ENCODE data around the gene TUBA8.

The TUBA8 gene

GRCh38 chr22:18144105-18144504, 33.5 kb downstream of the TUBA8 start:
- no peak for TF ChIP-seq CTCF (IDR thresholded peaks at IDR 0.05)

GRCh38 chr22:18145676-18146388, 35.2 kb downstream of the TUBA8 start:
- no peak for TF ChIP-seq CTCF (IDR thresholded peaks at IDR 0.05)

- no peak for TF ChIP-seq CTCF (IDR thresholded peaks at IDR 0.05)
Observed at GRCh38 chr22:18146389-18146753, 35.8 kb downstream of the TUBA8 start.

- TF ChIP-seq CTCF (IDR thresholded peaks at IDR 0.05) = no peak
Observed at GRCh38 chr22:18147791-18148190, 37.2 kb downstream of the TUBA8 start.

GRCh38 chr22:18148293-18148965, 37.8 kb downstream of the TUBA8 start:
- TF ChIP-seq CTCF (IDR thresholded peaks at IDR 0.05) = no peak

GRCh38 chr22:18152519-18152918, 41.9 kb downstream of the TUBA8 start:
- no peak for TF ChIP-seq CTCF (IDR thresholded peaks at IDR 0.05)

- no peak for TF ChIP-seq CTCF (IDR thresholded peaks at IDR 0.05)
Observed at GRCh38 chr22:18154821-18155390, 44.3 kb downstream of the TUBA8 start.
